NCI-H128 (cell line): ENCODE data around the gene KIF1A.

Source experiments
- DNase-seq: peaks from one replicate; lab custom pipeline; 2025; ENCODE audit not compliant: unreplicated experiment; lab: John Stamatoyannopoulos, UW

The KIF1A gene

DNA sequence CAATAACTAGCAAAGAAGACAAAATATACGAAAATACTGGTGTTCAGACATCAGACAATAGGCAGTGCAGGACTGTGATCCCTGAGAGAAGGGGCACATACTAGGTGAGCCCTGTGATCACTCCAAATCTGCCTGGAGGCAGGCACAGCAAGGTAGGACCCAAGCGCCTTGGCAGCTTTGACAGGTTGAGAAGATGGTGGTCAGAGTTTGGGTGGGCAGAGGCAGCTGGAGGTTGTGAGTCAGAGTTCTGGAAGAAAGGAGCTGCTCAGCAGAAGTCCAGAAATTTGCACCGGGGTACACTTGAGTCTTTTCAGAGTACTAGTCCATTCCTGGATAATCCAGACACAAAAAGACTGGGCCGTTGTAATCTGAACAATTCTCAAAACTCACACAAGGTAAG, 14.0 kb downstream of the KIF1A start:
- no peak for DNase-seq

DNA sequence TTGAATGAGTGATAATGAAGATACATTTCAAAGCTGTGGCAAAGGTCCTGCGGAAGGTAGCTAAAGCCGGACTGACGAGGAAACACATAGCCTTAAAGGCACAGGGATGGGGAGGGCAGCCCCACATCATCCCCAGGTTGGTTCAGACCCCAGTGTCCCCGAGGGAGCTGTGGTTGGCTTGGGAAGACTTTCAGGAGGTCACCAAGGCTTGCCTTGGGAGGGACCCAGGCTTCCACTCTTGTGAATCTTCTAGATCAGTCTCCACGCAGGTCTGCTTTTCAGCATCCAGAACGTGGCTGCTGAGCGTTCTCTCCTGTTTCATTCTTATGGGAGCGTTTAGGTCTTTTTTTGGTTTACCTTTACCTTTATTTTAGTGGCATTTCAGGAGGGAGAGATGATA, 16.8 kb downstream of the KIF1A start:
- no peak for DNase-seq

DNA sequence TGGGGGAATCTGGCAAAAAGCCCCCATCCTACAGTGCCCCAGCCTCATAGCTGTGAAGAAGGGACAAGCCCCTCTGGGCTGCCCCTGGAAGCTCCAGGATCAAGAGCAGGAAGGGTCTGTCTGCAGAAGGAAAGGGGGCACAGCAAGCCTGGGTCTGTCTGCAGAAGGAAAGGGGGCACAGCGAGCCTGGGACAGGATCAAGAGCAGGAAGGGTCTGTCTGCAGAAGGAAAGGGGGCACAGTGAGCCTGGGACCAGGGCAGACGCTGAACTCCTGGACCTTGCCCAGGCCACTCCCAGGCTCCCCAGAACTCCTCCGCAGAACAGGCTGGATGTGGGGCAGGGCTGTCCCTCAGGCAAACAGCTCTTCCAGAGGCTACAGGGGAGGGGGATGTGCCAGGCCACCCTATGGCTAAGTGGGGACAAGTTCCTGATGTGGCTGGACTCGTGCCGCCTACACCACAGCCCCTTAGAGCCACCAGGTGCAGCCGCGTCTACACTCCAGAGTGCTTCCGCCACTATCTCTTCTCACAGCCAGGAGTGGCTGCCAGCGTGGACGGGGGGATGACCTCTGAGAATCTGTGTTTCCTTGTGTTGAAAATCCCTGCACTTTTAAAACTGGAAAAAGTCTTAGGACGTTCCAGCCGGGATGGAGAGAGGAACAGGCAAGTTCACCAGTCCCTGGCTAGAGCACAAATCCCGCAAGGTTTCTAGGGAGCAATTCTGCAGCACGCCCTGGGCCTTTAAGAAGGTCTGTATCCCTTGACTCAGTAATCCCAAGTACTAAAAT, 20.8 kb downstream of the KIF1A start:
- no peak for DNase-seq

DNA sequence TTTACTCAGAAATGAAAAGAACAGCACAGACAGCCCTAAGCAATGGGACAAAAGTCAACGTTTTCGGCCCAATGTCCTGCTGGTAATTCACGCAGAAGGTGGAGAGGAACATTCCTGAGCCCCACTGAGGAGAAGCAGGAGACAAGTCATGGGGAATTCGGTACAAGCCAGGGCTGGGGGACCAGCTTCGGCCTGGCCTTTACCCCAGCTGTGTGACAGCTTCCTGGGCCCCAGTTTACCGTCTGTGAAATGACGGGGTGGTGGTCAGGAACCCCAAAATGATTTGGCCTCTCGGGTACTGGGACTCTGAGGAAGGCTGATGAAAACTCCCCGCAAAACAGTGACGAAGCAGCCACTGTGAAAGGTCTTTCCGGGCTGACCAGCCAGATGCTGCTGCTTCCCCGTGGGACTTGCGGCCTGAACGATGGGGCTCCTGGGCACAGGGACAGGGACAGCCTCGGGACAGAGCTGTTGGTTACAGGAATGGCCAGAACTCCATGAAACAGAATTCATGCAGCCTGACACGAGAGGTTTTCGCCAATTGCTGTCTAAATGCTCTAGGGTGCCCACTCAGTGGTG, 21.6 kb downstream of the KIF1A start:
- no peak for DNase-seq

DNA sequence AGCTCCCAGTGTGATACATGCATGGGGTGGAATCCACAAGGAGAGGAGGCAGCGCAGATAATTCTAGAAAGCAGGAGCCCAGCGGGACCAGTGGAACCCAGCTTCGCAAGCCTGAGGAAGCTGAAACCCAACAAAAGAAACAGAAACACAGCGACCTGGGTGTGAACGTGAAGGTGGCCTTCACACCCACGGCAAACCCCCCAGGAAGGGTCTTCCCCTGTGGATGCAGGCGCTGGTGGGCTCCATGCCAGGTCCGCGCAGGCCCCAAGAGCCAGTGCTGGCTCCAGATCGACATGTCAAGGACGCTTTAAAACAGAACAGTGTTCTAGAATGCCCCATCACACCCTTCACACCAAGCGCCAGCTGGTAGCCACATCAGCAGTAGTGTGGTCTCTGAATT, 22.1 kb downstream of the KIF1A start:
- no peak for DNase-seq

DNA sequence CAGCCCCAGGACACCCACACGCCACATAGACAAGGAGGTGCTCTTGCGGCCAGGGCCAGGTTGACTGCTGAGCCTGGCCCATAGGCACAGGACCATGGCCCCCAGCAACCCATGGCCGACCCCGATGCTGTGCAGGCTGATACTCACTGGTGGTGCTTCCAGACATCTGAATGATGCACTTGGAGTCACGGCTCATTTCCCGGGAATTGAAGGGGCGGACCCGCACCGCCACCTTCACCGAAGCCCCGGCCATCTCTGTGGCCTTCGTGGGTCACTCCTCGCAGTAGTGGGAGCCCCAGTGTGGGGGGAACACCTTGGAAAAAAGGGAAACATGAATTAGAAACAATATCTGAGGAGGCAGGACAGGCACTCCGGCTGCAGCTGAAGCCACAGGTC, 22.5 kb downstream of the KIF1A start:
- no peak for DNase-seq

DNA sequence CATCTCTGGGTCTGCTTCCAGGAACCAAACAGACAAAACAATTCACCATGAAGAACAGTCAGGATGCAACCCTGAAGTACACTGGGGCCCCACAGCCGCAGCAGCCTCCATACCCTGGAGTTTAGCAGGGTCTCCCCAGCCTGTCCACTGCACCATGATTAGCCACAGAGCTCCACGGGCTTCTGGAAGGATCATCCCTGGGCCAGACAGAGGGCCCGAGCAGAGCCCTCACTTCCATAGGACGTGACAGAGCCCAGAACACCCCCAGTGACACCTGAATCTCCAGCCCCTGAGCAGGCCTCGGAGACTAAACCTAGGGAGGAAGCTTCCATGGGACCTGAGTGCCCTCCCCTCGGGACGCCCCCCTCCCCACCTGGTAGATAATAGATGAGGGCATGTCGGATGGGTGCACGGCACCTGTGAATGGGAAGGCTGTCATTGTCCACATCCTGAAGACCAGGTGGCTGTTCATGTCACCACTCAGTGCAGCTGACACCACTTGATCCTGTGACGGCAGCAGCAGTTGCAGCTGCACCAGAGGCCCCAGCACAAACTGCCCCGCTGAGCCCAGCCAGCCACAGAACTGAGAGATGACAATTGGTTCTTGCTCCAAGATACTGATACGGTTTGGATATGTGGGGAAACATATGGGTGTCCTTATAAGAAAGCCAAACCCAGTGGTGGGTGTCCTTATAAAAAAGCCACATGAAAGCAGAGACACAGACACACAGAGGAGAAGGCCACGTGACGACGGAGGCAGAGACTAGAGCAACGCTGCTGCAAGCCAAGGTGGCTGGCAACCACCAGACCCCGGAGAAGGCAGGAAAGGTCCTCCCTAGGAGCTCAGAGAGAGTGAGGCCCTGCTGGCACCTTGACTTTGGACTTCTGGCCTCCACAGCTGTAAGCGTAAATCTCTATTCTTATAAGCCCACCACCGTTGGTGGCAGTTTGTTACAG, 23.2 kb downstream of the KIF1A start:
- no peak for DNase-seq

DNA sequence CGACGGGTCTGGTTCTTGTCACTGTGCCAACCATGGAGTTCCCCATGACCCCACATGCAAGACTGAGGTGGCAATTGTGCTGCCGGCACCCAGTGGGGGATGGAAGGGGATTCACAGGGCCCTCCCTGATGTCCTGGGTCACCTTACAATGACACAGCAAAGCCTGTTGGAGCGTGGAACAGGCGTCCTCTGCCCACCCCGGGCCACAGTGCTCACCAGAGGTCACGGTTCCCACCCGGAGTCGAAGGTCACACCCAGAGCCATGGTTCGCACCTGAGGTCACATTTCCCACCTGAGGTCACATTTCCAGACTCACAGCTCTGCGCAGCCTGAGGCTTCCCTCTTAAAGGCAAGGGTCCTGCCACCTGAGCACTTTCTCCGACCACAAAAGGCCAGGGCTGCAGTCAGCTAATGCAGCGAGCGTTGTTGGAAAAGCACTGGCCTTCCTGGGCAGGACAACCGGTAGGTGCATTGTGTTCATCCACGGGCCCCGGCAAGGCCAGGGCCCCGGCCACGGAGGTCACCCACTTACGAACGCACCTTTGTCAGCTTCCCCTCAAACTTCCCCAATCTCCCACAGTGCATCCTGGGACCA, 24.0 kb downstream of the KIF1A start:
- no peak for DNase-seq

DNA sequence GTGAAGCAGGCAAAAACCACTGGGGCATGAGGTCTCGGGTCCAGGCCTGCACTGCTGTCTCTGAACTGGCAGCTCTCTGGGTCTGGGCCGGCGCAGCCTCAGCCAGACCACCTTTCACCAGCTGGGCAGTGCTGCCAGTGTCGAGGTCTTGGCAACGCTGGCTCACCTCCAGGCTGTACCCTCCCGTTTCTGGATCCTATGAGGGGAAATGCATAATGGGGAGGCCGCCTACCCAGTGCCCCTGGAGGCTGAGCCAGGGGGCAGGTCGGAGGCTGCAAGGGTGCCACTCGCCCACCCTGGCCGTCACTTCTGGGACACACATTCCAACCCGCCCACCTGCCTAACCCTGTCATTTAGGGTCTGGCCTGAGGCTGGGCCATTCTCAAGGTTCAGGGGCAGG, 24.6 kb downstream of the KIF1A start:
- no peak for DNase-seq

DNA sequence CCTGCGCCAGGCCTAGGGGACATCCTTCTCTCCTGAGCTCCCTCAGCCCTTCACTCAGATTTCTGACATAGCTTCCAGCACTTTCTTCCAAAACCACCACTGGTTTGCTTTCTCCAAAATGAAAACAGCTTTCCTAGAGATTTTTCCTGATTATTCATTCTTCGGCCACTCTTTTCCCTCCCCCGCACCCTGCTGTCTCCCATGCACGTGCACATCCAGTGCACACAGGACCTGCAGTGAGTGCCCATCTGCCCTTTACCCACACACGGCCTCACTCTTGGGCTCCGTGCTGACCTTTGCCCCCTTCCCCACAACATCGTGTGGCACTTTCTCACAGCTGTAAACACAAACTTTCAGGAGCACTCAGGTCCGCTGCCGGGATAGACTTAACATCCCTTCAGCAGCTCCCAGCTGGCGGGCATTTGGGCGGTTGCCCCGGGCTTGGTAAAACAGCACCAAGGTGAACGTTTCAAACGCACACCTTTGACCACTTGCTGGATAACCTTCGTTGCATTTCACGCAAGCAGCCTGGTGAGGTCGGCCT, 25.8 kb downstream of the KIF1A start:
- DNase-seq, result no peak

DNA sequence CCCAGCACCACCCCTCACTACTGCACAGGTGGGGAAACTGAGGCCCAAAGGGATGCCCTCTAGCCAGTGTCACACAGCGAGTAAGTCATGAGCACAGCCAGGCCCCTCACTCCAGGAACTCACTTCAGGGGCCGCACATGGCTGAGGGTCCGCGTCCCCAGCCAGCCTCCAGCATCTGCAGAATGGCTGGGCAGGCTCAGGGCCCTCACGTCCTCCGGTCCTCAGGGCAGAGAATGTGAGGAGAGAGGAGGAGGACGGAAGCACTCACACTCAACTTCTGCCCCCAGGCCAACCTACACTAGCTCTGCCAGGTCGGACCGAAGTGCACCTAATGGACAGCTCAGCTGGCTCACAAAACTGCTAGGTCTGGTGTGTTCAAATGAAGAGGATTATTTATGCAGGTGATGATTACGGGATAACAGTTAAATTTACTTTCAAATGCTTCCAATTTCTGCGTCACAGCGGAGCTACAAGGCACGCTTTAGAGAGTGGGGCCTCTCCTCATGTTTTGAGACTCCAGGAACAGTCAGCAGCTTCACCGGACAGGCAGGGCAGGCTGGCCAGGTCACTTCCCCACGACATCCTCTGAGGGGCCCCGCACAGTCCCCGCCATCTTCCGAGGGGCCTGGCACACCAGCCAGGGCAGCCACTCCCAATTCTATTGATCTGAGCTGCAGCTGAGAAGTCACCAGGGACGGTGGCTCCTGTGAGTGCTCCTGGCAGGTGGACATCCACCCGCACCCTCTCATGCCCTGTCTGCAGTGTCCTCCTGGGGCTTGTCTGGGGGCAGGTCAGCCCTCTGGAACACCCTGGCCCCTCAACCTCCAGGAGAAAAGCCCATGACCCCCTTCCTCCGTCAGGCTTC, 26.5 kb downstream of the KIF1A start:
- no peak for DNase-seq

DNA sequence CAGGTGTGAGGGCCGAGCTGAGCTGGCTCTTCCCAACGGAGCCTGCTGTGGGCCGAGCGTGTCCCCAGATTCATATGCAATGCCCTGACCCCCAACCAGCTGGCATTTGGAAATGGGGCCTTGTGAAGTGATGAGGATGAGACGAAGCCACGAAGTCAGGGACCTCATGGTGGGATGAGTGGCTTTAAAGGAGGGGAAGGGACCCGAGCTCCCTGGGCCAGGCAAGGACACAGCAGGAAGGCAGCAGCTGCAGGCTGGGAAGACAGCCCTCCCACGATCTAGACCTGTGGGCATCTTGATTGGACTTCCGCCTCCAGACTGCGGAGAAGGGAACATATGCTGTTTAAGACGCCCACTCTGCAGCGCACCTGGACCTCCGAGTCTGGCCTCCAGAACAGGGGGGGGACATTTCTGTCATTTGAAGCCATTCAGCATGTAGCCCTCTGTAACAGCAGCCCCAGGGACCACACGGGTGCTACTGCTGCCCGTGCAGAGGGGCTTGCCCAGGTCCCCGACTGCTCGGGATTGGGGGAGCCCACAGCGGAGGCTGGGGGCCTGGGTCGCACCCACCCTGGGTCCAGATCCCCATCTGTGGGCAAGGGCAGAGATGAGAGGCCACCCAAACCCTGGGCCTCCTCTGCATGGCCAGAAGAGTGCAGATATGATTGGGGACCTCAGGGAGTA, 27.2 kb downstream of the KIF1A start:
- no peak for DNase-seq

DNA sequence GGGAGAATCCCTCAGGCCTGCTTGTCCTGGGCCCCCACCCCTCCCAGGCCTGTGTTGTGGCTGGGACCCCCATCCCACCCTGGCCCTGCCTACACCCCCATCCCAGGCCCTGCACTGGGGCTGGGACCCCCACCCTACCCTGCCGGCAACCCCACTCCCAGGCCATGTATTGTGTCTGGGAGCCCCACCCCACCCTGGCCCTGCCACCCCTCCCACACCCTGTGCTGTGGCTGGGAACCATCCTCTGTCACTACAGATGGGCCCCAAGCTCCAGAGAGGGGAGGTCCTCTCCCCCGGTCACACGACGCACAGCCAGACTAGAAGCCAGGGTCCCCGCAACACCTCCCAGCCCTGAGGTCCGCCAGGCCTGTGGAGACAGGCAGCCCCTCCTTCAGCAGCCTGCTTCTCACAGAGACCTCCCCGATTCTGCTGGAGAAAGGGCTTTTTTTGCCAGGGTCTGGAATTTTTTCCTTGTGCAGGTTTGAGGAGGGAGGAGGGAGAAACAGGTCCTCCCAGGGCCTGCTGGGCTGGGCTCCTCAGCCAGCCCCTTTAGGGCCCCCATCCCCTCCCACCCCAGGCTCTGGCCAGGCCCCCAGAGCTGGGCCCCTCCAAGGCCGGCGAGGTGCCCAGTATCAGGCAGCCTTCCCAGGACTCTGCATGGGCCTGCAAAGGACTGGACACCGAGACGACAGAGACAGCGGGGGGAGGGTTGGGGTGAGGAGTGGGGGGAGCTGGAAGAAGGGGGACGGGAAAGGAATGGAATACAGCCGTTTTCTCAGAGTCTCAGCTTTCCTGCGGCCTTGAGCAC, 28.0 kb downstream of the KIF1A start:
- no peak for DNase-seq

DNA sequence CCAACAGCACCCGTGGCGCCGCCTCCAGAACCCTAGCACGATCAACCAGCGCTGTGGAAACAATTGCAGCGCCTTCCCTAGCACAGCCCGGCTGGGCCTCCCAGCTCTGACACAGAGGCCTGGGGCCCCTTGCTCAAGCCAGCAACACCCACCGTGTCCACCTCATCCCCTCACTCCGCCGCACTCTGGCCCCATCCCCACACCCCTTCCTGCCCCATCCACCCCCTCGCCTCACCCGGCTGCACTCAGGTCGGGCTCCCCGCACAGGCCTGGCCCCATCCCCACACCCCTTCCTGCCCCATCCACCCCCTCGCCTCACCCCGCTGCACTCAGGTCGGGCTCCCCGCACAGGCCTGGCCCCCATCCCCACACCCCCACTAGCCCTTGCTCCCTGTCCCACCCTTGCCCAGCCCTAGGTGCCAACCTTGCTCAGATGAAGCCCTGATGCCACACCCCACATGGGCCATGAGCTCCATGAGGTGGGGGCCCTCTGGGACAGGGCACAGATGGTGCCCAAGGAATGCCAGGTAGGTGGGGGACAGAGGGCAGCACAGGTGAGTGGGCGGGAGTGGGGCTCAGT, 28.7 kb downstream of the KIF1A start:
- DNase-seq, result no peak

DNA sequence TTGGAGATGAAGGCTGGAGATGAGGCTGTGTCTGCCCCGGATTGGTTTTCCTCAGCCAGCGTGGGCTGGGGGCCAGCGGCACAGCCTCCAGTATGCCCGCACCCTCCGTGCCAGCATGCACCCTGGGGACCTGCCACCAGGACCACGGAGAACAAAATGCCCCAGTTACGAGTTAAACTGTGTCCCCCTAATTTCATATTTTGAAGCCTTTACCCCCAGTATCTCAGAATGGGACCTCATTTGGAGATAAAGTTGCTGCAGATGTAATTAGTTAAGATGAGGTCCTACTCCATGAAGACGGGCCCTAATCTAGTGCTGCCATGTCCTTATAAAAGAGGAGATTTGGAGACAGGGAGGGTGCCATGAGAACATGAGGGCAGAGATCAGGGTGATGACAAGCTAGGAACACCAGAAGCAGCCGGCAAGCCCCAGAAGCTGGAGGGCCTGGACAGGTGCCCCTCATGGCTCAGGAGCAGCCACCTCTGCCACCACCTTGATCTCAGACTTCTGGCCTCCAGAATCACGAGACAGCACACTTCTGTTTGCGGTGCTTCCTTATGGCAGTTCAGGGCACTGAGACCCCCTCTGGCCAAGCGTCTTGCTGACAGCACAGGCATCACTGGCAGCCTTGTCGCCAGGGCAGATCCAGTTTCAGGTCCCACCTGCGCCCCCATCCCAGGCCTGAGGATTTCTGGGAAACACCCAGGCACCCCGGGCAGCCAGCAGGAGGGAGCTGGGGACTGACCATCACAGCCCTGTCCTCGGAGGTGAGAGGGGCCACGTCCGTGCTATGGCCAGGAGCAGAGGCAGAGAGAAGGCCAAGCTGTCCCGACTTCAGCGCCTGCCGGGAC, 29.4 kb downstream of the KIF1A start:
- DNase-seq, result no peak

DNA sequence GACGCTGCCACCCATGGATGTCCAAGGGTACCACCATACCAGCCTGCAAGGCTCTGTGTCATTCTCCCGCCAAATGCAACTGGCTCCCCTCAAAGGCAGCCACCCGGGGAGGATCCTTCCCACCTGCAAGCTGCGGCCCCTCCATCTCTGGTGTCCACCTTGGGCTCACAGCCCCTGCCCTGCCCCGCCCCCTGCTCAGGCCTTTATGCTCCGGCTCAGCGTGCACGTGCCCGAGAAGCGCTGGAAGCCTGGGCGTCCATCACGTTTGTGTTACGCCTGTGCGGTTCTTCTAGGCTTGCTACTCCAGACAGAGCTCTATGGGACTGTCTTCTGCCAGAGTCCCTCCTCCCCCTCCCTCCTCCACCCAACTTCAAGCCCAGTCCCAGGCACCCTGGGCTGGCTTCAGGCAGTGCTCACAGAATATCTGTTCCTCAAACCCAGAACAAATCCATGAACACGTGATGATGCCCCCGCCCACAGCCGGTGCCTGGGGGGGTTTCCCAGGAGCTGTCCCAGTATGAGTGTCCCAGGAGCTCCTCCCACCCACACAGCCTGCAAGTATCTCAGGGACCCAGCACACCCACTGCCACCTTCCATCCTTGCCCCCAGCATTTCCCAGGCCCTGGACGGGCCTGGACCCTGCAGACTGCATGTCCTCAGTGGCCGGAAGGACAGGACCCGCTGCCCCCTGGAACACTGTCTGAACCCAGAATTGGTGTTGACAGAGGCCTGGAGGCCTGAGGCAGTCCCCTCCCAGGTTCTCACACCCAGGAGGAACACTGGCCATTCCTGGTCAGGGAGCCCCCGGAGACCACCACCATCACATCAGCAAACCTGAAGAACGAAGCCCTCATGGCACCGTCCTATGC, 30.3 kb downstream of the KIF1A start:
- no peak for DNase-seq

DNA sequence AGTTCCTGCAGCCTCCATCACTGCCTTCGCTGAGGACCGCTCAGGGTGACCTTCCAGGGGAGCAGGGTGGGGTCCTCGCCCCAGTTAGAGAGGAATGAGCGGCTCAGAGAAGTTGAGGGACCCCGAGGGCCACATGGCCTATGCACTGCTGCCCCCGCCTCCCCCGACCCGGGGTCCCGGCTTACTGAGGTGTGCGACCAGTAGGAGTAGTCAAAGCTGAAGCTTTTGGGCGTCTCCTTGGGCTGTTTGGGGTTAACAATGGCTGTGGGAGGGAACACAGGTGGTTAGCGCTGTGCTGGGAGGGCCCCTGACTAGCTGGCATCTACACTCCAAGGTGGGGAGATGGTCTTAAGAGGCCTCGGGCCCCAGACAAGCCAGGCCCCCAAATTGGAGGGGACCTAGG, 31.0 kb downstream of the KIF1A start:
- DNase-seq, result no peak
